OCI-M2 (cell line): Measurements from ENCODE around the gene MTR.
"Not testable (repeated sequence)": the region's sequence is repeated elsewhere in the genome, so short reads cannot be mapped to it uniquely, and the experiment has no call there.

ENCODE experiments used
- DNase-seq: peaks from one replicate; lab custom pipeline; 2025; ENCODE audit not compliant: unreplicated experiment; lab: John Stamatoyannopoulos, UW

The MTR gene

GRCh38 chr1:236830116-236830515 is 35.0 kb downstream of the MTR start:
- DNase-seq = no peak

- no peak for DNase-seq
Observed at GRCh38 chr1:236830560-236830959, 35.5 kb downstream of the MTR start.

GRCh38 chr1:236833575-236833974 is 38.5 kb downstream of the MTR start:
- DNase-seq = no peak

- DNase-seq = no peak
Observed at GRCh38 chr1:236834876-236835275, 39.8 kb downstream of the MTR start.

GRCh38 chr1:236835491-236835890 is 40.4 kb downstream of the MTR start:
- DNase-seq = no peak

GRCh38 chr1:236836157-236836556 is 41.1 kb downstream of the MTR start:
- no peak for DNase-seq

GRCh38 chr1:236837115-236837514 is 42.0 kb downstream of the MTR start:
- no peak for DNase-seq

- no peak for DNase-seq
Observed at GRCh38 chr1:236837897-236838296, 42.8 kb downstream of the MTR start.

GRCh38 chr1:236841341-236841740 is 46.2 kb downstream of the MTR start:
- DNase-seq = no peak

GRCh38 chr1:236844499-236845271 is 49.6 kb downstream of the MTR start:
- DNase-seq = no peak

GRCh38 chr1:236845830-236846229 is 50.7 kb downstream of the MTR start:
- DNase-seq = no peak

GRCh38 chr1:236848274-236848923 is 53.3 kb downstream of the MTR start:
- DNase-seq = no peak

- DNase-seq = no peak
Observed at GRCh38 chr1:236850077-236850979, 55.2 kb downstream of the MTR start.

- no peak for DNase-seq
Observed at GRCh38 chr1:236851871-236852270, 56.8 kb downstream of the MTR start.

GRCh38 chr1:236853921-236854604 is 59.0 kb downstream of the MTR start:
- no peak for DNase-seq

- DNase-seq = no peak
Observed at GRCh38 chr1:236854605-236854983, 59.5 kb downstream of the MTR start.

GRCh38 chr1:236856649-236857048 is 61.6 kb downstream of the MTR start:
- DNase-seq = not testable (repeated sequence)

- no peak for DNase-seq
Observed at GRCh38 chr1:236858165-236858564, 63.1 kb downstream of the MTR start.

- no peak for DNase-seq
Observed at GRCh38 chr1:236860101-236860500, 65.0 kb downstream of the MTR start.

- DNase-seq = no peak
Observed at GRCh38 chr1:236860674-236861073, 65.6 kb downstream of the MTR start.

GRCh38 chr1:236861560-236862218 is 66.6 kb downstream of the MTR start:
- no peak for DNase-seq
